Stimulated activated CD8-positive, alpha-beta memory T cell treated with anti-CD3 and anti-CD28 coated beads, Interleukin-12 subunit alpha, Interleukin-12 subunit beta, amount 100 ng/mL, for 1 hour (primary cell): ENCODE measurements around the gene SPATA12.

Experiments
- DNase-seq: peaks from one replicate; pipeline ENCODE4 v3.0.0-alpha.2; 2020; ENCODE audit warnings: low read depth

Gene SPATA12

GRCh38 chr3:57060089-57060821 lies at the start of gene SPATA12:
SPATA12 (plus strand) TSS chr3:57060664; CDS start chr3:57073695, 13,031 bp downstream.
- no peak for DNase-seq

GRCh38 chr3:57011022-57011421 lies 49.4 kb upstream of the SPATA12 start:
- no peak for DNase-seq

GRCh38 chr3:57012847-57013246 lies 47.6 kb upstream of the SPATA12 start:
- no peak for DNase-seq

GRCh38 chr3:57015350-57015729 lies 45.1 kb upstream of the SPATA12 start:
- DNase-seq: no peak

GRCh38 chr3:57015912-57016311 lies 44.6 kb upstream of the SPATA12 start:
- no peak for DNase-seq

GRCh38 chr3:57017459-57017845 lies 43.0 kb upstream of the SPATA12 start:
- no peak for DNase-seq

GRCh38 chr3:57018246-57018645 lies 42.2 kb upstream of the SPATA12 start:
- DNase-seq: no peak

GRCh38 chr3:57019057-57019456 lies 41.4 kb upstream of the SPATA12 start:
- DNase-seq: no peak

- no peak for DNase-seq
These were observed 35.2 kb upstream of the SPATA12 start for GRCh38 chr3:57025237-57025636.

- DNase-seq: no peak
These were observed 33.5 kb upstream of the SPATA12 start for GRCh38 chr3:57026944-57027343.

- DNase-seq: no peak
These were observed 31.1 kb upstream of the SPATA12 start for GRCh38 chr3:57029383-57029782.

GRCh38 chr3:57029924-57030323 lies 30.5 kb upstream of the SPATA12 start:
- DNase-seq: no peak

GRCh38 chr3:57030721-57031120 lies 29.7 kb upstream of the SPATA12 start:
- no peak for DNase-seq

GRCh38 chr3:57031631-57032541 lies 28.6 kb upstream of the SPATA12 start:
- no peak for DNase-seq

- DNase-seq: no peak
These were observed 23.5 kb upstream of the SPATA12 start for GRCh38 chr3:57036952-57037351.

GRCh38 chr3:57038466-57039164 lies 21.8 kb upstream of the SPATA12 start:
- DNase-seq: no peak

- no peak for DNase-seq
These were observed 18.8 kb upstream of the SPATA12 start for GRCh38 chr3:57041674-57042073.

GRCh38 chr3:57043518-57043917 lies 16.9 kb upstream of the SPATA12 start:
- no peak for DNase-seq

GRCh38 chr3:57046101-57046765 lies 14.2 kb upstream of the SPATA12 start:
- no peak for DNase-seq

GRCh38 chr3:57048052-57048671 lies 12.3 kb upstream of the SPATA12 start:
- DNase-seq: no peak

- no peak for DNase-seq
These were observed 11.7 kb upstream of the SPATA12 start for GRCh38 chr3:57048728-57049127.

GRCh38 chr3:57052662-57053061 lies 7.8 kb upstream of the SPATA12 start:
- DNase-seq: no peak
